Hematopoietic multipotent progenitor cell treated with erythropoietin and hydrocortisone succinate and interleukin-3 and kit ligand, for 8 days (in vitro differentiated cells): ENCODE data around the gene FLNB.
A peak's percentile ranks its signal among the peaks of the same experiment; 100 is the strongest.
"Not testable (repeated sequence)": the region's sequence is repeated elsewhere in the genome, so short reads cannot be mapped to it uniquely, and the experiment has no call there.

Source experiments
- DNase-seq: peaks from one replicate; pipeline ENCODE4 v3.0.0-alpha.2; 2015

FLNB gene

GRCh38 chr3:57981483-57982087 is 26.6 kb upstream of the FLNB start:
- no peak for DNase-seq

- no peak for DNase-seq
These were observed 25.5 kb upstream of the FLNB start for GRCh38 chr3:57982561-57983243.

DNA sequence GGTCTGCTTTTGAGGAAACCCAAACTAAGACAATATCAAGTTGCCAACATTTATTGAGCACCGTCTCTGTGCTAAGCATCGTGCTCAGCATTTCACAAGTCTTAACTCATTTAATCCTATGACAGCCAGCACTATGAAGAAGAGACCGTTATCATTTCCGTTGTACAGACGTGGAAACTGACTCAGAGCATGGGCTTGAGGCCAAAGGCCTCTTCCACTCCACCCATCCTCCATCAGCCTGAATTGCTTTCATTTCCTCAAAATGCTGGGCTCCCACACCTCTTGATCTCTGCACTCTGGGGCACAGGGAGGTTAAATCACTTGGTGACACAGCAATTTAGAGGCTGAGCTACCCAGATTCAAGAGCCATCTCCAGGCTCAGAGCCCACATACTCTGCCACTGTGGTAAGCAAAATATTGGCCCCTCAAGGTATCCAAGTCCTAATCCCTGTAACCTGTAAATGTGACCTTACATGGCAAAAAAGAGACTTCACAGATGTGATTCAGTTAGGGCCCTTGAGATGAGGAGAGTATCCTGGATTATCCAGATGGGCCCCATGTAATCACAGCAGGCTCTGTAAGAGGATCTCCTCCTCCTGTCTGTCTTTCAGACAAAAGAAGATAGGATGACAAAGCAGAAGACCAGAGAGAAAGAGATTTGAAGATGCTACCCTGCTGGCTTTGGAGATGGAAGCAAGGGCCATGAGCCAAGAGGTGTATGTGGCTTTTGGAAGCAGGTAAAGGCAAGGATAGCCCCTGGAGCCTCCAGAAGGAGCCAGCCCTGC is 24.3 kb upstream of the FLNB start:
- DNase-seq, result peak; percentile 96

GRCh38 chr3:57985176-57985983 is 22.8 kb upstream of the FLNB start:
- no peak for DNase-seq

- DNase-seq, result no peak
These were observed 22.3 kb upstream of the FLNB start for GRCh38 chr3:57985984-57986246.

GRCh38 chr3:57986261-57986660 is 22.0 kb upstream of the FLNB start:
- no peak for DNase-seq

- DNase-seq, result not testable (repeated sequence)
These were observed 19.0 kb upstream of the FLNB start for GRCh38 chr3:57989198-57989597.

GRCh38 chr3:57989646-57990045 is 18.6 kb upstream of the FLNB start:
- no peak for DNase-seq

DNA sequence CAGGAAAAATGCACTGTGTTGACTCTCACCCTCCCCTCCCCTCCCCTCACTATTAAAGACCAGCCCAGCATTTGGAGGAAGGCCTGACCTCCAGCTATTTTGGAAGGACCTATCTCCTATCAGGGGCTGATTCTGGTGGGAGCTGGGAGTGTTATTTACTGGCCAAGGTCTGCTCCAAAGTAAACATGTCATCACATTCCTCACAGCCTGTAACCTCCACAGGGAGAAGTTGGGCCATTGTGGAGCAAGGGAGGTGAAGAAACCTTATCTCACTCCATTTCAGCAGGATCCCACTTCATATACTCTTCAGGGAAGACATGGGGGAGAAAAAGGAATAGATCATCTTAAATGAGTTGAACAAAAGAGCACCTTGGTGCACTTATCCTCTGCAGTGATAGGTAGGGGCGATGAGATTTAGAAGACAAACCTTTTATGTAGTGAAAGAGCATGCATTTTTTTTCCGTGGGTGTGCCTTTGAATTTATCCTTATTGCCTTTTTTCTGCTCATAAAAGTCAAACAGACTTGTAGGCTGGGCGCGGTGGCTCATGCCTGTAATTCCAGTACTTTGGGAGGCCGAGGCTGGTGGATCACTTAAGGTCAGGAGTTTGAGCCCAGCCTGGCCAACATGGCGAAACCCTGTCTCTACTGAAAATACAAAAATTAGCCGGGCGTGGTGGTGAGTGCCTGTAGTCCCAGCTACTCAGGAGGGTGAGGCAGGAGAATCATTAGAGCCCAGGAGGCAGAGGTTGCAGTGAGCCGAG is 15.6 kb upstream of the FLNB start:
- no peak for DNase-seq

- DNase-seq, result peak; percentile 71
These were observed 9.6 kb upstream of the FLNB start for GRCh38 chr3:57998366-57999283.

GRCh38 chr3:57999417-58000115 is 8.7 kb upstream of the FLNB start:
- DNase-seq, result peak; percentile 32

- DNase-seq, result no peak
These were observed 7.7 kb upstream of the FLNB start for GRCh38 chr3:58000306-58001085.

DNA sequence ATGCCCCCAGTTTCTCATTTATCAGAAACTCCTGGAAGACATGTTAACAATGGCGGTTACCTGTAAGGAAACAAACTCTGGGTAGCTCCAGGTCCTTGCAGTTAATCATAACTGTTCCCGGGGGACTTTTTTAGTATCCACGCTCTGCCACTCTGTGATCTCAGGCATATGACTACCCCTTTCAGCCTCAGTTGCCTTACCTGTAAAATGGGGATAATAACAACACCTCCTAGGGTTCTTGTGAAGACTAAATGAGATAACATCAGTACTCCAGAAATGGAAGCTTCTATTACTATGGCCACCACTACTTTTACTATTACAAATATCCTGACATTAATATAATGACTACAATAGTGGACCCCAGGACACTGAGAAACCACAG is 7.1 kb upstream of the FLNB start:
- no peak for DNase-seq

GRCh38 chr3:58001979-58002378 is 6.2 kb upstream of the FLNB start:
- no peak for DNase-seq

GRCh38 chr3:58003093-58003492 is 5.1 kb upstream of the FLNB start:
- no peak for DNase-seq

- no peak for DNase-seq
These were observed 3.2 kb upstream of the FLNB start for GRCh38 chr3:58004973-58005372.

DNA sequence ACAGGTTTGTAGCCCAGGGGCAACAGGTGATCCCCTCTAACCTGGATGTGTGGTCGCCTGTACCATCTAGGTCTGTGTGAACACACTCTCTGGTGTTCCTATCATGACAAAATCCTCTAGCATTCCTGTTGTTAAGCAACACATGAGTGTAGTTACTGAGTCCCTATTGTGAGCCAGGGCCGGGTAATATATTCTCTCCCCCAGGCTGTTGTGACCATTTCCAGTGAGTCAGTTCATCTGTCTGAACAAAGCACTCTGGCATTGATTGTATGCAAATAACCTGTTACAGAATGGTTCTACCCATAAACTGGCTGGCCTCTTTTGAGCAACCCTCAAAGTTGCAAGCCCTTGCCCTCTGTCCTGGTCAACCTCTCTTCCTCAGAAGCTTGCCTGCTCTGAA is 2.6 kb upstream of the FLNB start:
- no peak for DNase-seq

DNA sequence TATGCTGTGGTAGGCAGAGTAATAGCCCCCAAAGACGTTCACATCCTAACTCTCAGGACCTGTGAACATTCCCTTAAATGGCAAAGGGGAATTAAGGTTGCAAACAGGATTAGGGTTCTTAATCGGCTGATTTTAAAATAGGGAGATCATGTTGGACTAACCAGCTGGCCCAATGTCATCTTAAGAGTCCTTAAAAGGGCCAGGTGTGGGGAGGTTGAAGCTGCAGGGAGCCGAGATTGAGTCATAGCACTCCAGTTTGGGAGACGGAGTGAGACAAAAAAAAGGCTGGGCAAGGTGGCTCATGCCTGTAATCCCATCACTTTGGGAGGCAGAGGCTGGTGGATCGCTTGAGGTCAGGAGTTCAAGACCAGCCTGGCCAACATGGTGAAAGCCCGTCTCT is 1.6 kb upstream of the FLNB start:
- DNase-seq, result no peak

GRCh38 chr3:58009026-58009748 is 965 bp downstream of the FLNB start:
- peak; percentile 35 for DNase-seq
